Upper lobe of right lung (tissue), 1 donor: ENCODE data around the gene NUDT1. TPM values are rescaled to one million over a fixed set of nuclear protein-coding genes. Genes with fewer than 3 reads are reported as not detected.

Experiments used
- ATAC-seq: fragments of 200-7000 bp; cut with Tn5 transposase; one replicate; pipeline ENCODE4 v1.9.1; 2020; ENCODE audit warnings: mild to moderate bottlenecking, moderate library complexity
- DNase-seq: peaks from one replicate; pipeline ENCODE4 v3.0.0-alpha.2; 2020
- H3K27ac ChIP-seq: fragments of 200-600 bp; one replicate; pipeline ENCODE4 v1.8.0; 2022
- H3K27me3 ChIP-seq: fragments of 200-600 bp; one replicate; pipeline ENCODE4 v1.8.0; 2022; ENCODE audit warnings: mild to moderate bottlenecking
- H3K36me3 ChIP-seq: fragments of 200-600 bp; one replicate; pipeline ENCODE4 v1.8.0; 2022
- H3K4me1 ChIP-seq: fragments of 200-600 bp; one replicate; pipeline ENCODE4 v1.8.0; 2022
- H3K4me3 ChIP-seq: fragments of 200-600 bp; one replicate; pipeline ENCODE4 v1.8.0; 2022; ENCODE audit warnings: mild to moderate bottlenecking
- H3K9me3 ChIP-seq: fragments of 200-600 bp; one replicate; pipeline ENCODE4 v1.8.0; 2022
- CTCF ChIP-seq: fragments of 200-600 bp; IDR thresholded peaks from one replicate; pipeline ENCODE4 v1.8.0; 2022; ENCODE audit warnings: antibody characterized with exemption
- intact Hi-C: fragments of 100-400 bp; cut with DNase I; formaldehyde crosslinking; loops from one replicate; pipeline ENCODE4 v1.11.0; 2022
- total RNA-seq: library from RNA; stranded (reverse); fragmentation: NEBNext Ultra II Directional; extraction: Animal tissue kit (Norgen Biotek cat#: 25700); gene quantifications from one replicate; pipeline ENCODE4 v1.2.1, GENCODE V29; 2021
- donor health status: DM: no; HTN: yes; CAD: no; lungs with severe emphysema.

NUDT1 gene
- total RNA-seq, 1 donor from 2014 or later = 13.2 TPM

- DNase-seq = no peak
- ATAC-seq = no peak
These were observed 45.7 kb downstream of the NUDT1 start for GRCh38 chr7:2287745-2288144.

DNA sequence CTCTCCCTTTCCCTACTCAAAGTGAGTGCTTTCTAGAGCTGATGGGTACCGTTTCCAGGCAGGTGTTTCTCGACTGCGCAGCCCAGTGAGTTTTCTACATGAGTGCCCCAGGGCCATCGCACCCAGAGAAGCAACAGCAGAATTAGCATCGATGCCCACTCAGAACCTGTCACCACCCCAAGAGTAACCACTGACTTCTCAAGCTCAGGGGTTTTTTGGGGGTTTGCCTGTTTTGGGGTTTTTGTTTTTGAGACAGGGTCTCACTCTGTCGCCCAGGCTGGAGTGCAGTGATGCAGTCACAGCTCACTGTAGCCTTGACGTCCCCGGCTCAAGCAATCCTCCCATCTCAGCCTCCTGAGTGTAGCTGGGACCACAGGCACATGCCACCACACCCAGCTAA, 46.5 kb downstream of the NUDT1 start:
- no peak for TF ChIP-seq CTCF
- intact Hi-C loops = no loop called here
- Histone ChIP-seq H3K9me3 (no peaks in the 10 kb centered on the region), H3K27me3 (no peaks in the 10 kb centered on the region), H3K4me3 (no peak overlapping the region), H3K36me3 (no peaks in the 10 kb centered on the region), H3K27ac (no peak overlapping the region), H3K4me1 (no peaks in the 10 kb centered on the region)
- no peak for ATAC-seq
- DNase-seq = no peak

More at GRCh38 chr7:2287745-2288144, 45.7 kb downstream of the NUDT1 start:
- Histone ChIP-seq H3K4me3 (no peak overlapping the region), H3K27me3 (no peaks in the 10 kb centered on the region), H3K27ac (no peak overlapping the region), H3K36me3 (no peaks in the 10 kb centered on the region), H3K9me3 (no peaks in the 10 kb centered on the region), H3K4me1 (no peaks in the 10 kb centered on the region)
- TF ChIP-seq CTCF = no peak
- intact Hi-C loops = no loop called here

DNA sequence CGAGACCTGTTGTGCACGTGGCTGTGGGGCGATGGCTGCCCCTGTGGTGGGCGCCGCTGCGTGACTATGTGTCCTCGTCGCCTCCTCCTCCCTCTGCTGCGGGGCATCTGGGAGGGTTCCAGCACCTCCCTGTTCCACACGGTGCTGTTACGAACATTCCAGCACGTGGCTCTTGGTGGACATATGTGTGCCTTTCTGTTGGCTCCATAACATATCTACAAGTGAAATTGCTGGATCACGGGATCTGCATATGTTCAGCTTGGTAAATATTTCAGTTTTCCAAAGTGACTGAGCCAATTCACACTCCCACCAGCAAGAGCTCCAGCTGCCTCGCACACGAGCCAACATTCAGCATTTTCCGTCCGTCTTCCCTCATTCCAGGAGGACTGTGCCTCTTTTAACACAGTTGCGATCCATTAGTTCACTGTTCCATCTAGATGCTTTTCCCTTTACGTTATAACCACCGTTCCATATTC, 47.1 kb downstream of the NUDT1 start:
- TF ChIP-seq CTCF = no peak
- intact Hi-C loops = no loop called here
- ATAC-seq = no peak
- no peaks in the 10 kb centered on the region for H3K36me3 ChIP-seq
- no peak overlapping the region for H3K4me3 ChIP-seq
- no peaks in the 10 kb centered on the region for H3K9me3 ChIP-seq
- H3K4me1 ChIP-seq = no peaks in the 10 kb centered on the region
- no peak for DNase-seq
- no peaks in the 10 kb centered on the region for H3K27me3 ChIP-seq
- H3K27ac ChIP-seq = no peak overlapping the region

DNA sequence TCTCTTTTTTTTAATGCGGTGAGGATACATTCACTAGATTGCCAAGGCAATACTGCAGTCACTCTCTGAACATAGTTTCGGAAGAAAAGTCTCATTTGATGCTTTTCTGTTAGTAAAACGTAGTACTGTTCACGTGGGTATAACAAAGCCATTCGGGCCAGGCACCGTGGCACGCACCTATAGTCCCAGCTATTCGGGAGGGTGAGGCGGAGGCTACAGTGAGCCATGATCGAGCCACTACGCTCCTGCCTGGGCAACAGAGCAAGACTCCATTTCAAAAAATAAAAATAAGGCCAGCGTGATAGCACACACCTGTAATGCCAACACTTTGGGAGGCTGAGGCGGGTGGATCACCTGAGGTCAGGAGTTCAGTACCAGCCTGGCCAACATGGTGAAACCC, 47.6 kb downstream of the NUDT1 start:
- H3K27ac ChIP-seq = no peak overlapping the region
- intact Hi-C loops = no loop called here
- H3K27me3 ChIP-seq = no peaks in the 10 kb centered on the region
- no peak for DNase-seq
- ATAC-seq = no peak
- no peaks in the 10 kb centered on the region for H3K4me1 ChIP-seq
- H3K36me3 ChIP-seq = no peaks in the 10 kb centered on the region
- no peak for TF ChIP-seq CTCF
- H3K4me3 ChIP-seq = no peak overlapping the region
- H3K9me3 ChIP-seq = no peaks in the 10 kb centered on the region

DNA sequence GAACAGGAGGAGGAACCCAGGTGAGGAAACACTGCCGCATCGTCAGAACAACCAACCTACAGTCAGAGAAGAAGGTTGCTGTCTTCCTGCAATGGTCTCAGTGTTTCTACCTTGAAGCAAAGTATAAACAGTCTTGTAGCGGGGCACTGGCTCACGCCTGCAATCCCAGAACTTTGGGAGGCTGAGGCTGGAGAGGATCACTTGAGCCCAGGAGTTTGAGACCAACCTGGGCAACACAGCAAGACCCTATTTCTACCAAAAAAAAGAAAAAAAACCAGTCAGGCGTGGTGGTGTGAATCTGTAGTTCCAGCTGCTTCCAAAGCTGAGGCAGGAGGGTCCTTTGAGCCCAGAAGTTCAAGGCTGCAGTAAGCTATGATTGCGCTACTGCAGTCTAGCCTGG, 48.9 kb downstream of the NUDT1 start:
- Histone ChIP-seq H3K27ac (no peak overlapping the region), H3K4me1 (no peaks in the 10 kb centered on the region), H3K36me3 (no peaks in the 10 kb centered on the region), H3K9me3 (no peaks in the 10 kb centered on the region), H3K27me3 (no peaks in the 10 kb centered on the region), H3K4me3 (no peak overlapping the region)
- intact Hi-C loops = no loop called here
- ATAC-seq (no peak), DNase-seq (no peak)
- no peak for TF ChIP-seq CTCF

DNA sequence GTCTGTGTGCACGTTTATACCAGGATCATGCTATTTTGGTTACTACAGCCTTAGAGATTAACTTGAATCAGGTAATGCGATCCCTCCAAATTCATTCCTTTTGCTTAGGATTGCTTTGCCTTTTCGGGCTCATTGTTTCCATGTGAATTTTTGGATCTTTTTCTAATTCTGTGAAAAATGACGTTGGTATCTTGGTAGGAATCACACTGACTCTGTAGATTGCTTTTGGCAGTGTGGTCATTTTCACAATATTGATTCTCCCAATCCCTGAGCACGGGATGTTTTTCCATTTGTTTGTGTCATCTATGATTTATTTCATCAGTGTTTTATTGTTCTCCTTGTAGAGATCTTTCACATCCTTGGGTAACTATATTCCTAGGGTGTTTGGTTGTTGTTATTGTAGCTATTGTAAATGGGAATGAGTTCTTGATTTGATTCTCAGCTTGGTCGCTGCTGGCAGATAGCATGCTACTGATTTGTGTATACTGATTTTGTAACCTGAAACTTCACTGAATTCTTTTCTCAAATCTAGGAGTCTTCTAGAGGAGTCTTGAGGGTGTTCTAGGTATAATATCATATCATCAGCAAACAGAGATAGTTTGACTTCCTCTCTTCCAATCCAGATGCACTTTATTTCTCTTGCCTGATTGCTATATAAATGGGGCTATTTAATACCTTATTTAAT, 54.1 kb downstream of the NUDT1 start:
- intact Hi-C loops = no loop called here
- no peak for ATAC-seq
- H3K36me3 ChIP-seq = no peaks in the 10 kb centered on the region
- H3K27ac ChIP-seq = no peak overlapping the region
- H3K4me1 ChIP-seq = peaks cover 4% of the 10 kb centered on the region
- no peaks in the 10 kb centered on the region for H3K9me3 ChIP-seq
- no peak for TF ChIP-seq CTCF
- no peaks in the 10 kb centered on the region for H3K27me3 ChIP-seq
- no peak overlapping the region for H3K4me3 ChIP-seq
- DNase-seq = no peak
